ENCODE data around the gene MKKS.
A peak's percentile ranks its signal among the peaks of the same experiment; 100 is the strongest.
"Not testable (repeated sequence)": the region's sequence is repeated elsewhere in the genome, so short reads cannot be mapped to it uniquely, and the experiment has no call there.

Gene MKKS

DNA sequence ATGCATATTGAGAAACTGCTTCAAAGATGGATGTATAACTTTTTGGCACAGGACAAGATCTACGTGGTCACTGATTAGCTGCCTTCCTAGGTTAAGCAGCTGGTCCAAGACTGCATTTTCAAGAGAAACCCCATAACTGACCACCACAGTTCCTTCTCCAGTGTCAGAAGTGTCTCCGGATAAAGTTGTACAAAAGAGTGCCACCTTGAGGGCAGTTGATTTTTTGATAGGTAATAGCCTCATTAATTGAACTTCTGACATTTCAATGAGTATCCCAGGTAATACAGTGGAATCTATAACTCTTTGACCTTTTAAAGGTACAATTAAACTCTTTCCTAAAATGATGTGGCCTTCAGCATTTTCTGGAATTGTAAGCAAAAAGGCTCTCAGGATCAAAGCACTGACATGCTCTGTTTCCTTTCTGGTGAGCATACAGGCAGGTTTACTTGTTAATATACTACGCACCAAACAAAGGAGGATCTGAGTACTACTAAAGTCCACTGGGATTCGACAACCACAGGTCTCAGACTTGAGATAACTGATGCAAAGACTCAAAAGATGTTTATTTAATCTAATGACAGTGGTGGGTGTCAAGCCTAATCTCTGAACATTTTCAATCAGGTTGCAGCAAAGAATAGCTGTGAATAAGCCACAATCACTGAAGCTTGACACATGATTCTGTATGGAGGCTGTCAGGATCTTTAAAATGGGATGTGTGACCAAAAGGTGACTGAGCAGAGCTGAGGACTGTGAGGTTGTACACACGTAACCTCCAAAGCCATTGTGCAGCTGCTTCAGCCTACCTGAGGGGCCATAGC is 21.2 kb downstream of the MKKS start:
- no peak for DNase-seq (ENCODE audit: low spot score)

DNA sequence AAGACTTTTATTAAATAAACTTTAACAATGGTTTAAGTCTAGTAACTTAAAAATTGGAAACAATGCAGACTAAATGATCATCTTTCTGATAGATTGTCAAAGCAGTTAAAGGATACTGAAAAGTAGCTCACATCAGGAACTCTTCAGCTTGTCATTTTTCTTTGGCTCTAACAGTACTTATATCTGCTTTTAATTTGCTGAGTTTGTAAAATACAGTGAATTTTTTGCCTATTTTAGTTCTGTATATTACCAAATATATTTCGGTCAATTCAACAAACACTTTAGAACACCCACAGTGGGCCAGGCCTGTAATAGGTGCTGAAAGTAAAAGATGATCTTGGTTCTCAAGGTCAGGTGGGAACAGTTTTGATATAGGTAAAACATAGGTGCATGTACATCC is 22.3 kb downstream of the MKKS start:
- DNase-seq (ENCODE audit: low spot score) = no peak

DNA sequence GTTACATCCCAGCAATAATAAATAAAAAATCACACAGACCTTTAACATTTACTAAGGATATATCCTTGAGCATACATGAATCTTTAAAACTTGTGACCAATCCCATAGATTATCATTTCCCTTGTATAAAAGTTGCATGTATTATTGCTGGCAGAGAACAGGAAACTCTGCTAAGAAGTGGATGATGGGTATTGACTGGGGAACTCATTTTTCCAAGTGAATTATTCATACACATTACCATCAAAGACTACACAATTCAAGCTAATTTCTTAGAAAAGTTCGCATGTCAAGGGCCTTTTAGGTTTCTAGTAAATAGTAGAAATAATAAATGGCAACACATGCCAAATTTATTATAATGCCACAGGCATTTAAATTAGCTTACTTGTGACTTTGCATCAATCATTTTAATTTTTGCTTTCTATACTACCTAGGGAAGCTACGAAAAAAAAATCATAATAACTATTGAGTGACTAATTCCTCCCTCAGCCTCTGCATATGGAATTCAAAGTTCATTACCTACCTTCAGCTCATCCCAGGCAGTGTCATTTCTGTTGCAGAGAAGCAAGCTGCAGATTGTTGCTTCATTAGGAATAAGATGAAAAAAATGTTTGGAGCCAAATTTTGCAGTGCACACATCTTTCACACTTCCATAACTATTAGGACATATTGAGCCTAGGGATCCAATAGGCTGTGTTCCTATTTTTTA is 25.8 kb downstream of the MKKS start:
- DNase-seq (ENCODE audit: low spot score) = no peak

DNA sequence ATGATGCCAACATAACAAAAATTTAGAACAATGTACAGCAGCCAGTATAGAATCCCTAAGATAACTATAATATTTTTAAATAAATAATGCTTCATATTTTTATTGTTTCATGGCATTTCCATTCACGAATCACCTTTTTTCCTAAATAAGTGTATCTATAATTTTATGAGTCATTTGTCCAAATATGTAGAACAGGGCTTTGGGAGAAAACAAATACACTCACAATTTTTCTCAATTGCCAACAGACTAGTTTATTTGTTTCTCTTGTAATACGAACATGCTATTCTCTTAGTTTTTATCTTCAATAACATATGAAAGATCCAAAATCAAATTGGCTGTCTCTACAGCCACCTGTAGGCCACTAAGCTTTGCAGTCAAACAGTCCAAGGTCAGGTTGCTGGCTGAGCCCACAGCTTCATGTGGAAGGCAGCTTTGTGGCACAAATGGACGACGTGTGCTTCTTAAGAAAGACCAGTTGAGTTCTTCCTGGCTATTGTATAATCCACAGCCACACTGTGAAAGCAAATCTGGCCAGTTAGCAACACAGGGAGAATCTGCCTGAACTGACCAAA is 29.0 kb downstream of the MKKS start:
- DNase-seq (ENCODE audit: low spot score) = no peak

DNA sequence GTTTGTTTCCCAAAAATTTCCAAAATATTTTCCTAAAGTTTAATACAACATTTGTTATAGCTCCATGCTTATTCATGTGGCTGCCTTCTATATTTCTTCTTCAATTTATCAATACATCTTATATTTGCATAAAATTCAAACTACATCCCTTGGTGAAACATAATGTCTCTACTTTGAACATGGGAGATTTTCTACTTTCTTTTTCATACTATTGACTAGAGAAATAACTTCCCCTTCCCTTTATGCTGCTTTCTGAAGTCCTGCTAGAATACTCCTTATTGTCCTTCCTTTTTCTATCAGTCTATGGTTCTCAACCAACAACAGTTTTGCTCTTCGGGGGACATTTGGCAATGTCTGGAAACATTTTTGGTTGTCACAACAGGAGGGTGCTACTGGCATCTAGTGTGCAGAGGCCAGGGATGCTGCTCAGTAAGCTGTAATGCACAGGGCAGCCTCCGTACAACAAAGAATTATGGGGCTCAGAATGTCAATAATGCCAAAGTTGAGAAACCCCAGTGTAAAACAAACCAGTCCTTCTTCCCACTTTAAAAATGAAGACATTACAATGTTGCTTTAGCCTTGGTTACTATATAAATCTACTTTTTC is 29.9 kb downstream of the MKKS start:
- no peak for DNase-seq (ENCODE audit: low spot score)

DNA sequence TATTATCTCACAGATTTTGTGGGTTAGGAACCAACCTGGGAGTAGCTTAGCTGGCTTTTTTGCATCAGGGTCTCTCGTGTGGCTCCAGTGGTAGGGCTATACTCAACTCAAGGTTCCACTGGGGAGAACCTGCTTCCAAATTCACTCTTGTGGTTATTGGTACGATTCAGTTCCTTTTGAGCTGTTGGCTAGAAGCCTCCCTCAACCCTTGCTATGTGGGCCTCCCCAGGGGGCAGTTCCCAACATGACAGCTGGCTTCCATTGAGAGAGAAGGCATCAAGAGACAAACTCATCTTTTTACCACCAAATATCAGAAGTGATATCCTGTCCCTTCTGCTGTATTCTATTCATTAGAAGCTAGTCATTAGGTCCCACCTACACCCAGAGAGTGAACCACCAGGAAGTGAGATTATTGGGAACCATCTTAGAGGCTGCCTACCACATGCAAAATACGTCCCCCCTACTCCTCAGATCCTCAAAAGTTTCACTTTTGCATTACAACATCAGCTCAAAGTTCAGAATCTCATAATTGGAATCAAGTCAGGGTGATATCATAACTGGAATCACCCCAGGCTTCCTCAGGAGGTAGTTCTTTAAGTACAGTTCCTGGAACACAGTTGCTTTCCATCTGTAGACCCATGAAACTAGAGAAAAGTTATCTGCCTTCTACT is 30.9 kb downstream of the MKKS start:
- no peak for DNase-seq (ENCODE audit: low spot score)

DNA sequence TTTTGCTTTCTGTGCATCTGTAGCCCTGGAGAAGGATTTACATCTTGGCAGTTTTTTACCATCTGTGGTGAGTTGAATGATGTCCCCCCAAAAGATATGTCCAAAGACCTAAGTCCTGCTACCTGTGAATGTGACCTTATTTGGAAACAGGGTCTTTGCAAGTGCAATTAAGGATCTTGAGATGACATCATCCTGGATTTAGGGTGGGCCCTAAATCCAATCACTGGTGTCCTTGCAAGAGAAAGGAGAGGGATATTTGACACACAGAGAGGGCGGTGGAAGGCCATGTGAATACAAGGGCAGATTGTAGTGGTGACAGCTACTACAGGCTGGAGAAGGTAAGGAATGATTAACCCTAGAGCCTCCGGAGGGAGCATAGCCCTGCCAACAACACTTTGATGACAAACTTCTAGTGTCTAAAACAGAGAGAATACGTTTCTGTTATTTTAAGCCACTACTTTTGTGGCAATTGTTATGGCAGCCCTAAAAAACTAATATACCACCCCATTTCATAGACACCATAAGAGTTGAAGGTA is 35.1 kb downstream of the MKKS start:
- DNase-seq (ENCODE audit: low spot score) = peak; percentile 18

DNA sequence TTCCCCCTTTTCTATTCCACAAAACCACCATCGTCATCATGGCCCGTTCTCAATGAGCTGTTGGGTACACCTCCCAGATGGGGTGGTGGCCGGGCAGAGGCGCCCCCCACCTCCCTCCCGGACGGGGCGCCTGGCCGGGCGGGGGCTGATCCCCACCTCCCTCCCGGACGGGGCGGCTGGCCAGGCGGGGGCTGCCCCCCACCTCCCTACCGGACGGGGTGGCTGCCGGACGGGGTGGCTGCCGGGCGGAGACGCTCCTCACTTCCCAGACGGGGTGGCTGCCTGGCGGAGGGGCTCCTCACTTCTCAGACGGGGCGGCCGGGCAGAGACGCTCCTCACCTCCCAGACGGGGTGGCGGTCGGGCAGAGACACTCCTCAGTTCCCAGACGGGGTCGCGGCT is 39.3 kb downstream of the MKKS start:
- not testable (repeated sequence) for DNase-seq (ENCODE audit: low spot score)

DNA sequence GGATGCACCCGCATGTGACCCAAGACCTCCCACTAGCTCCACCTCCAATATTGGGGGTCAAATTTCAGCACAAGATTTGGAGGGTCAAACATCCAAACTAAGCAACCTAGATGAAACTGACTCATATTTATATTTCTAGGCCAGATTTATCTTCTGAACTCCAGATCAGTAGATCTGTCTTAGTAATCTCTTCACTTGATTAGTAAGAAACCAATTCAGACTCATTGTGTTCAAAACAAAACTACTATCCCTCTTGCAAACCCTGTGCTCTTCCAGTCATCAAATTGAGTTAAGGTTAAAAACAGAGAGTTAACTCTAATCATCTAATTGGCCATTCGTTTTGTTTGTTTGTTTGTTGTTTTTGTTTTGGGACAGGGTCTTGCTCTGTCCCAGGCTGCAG is 43.3 kb downstream of the MKKS start:
- no peak for DNase-seq (ENCODE audit: low spot score)

DNA sequence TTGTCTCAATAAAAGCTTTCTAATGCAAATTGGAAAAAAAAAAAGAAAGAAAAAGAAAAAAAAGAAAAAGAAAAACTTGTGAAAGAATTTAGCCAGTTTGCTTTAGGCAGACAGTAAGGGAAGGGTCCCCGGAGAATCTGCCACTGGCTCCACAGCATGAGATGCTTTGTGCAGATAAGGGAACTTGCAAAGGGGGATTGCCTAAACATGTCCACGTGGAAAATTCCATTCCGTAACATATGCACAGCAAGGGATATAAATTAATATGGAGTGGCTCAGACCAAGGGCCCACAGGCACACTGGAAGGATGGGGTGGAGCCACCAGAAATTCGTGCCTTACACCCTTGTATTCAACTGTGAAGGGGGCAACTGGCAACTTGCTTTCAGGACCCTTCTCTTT is 45.4 kb downstream of the MKKS start:
- DNase-seq (ENCODE audit: low spot score) = no peak

DNA sequence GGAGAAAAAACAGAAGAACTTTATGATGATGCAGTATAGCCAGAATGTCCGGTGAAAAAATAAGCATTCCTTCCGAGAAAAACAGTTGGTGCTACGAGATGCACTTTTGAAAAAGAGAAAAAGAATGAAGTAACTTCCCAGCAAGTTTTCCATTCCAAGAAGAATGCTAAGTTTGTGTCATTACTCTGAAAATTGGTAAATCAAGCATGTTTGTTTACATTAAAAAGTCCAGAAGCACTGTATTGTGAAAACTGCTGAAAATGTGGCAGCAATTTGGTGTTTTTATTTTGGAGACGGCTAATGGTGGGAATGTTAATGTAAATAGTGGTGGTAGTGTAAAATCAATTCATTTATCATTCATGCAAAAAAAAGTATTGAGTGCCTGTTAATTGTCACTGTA is 46.3 kb downstream of the MKKS start:
- no peak for DNase-seq (ENCODE audit: low spot score)

DNA sequence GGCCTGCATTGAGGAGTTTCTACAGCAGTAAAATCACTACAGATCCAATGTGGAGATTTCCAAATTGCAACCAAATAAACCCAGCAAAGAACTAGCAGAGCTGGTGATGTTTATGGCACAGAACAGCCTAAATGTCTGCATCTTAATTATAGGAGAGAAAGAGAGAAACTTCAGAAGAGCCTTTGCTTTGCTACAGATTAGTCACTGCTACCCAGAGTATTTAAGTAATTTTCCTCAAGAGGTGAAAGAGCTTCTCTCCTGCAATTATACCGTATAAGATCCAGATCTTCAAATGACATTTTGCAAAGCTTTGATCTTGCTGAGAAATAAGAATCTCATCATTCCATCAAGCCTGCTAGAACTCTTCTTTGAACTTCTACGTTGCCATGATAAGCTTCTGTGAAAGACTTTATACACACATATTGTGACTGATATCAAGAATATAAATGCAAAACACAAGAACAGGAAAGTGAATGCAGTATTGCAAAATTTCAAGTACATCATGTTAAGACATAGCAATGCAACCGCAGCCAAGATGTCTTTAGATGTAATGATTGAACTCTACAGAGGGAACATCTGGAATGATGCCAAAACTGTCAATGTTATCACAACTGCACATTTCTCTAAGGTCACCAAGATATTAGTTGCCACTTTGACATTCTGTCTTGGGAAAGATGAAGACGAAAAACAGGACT is 48.0 kb downstream of the MKKS start:
- DNase-seq (ENCODE audit: low spot score) = no peak

DNA sequence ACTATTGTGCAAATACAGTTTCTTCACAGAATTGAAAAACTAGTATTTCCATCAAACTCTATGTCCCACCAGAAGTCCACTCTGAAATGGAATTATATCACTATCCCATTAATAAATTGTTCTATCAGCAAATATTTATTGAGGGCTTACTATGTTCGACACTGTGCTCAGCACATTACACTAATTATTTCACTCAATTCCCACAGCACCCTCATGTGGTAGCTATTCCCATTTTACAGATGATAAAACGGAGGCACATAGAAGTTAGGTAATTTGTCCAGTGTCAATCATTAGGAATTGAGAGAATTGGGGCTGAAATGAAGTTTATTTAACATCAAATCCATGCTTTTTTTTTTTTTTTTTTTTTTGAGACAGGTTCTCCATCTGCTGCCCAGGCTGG is 52.5 kb downstream of the MKKS start:
- no peak for DNase-seq (ENCODE audit: low spot score)

DNA sequence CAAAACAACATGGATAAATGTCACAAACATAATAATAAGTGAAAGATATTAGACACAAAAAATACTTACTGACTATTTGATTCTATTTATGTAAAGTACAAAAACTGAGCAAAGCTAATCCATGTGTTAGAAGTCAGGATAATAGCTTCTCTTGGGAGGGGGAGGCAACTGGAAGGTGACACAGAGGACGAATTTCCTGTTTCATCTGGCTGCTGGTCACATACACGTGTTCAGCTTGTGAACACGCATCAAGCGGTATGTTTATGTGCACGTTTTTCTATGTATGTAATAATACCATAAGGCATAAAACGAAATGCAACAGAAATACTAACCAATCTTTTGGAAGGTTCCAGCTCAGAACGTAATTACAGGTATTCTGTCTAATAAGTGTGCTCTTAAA is 54.3 kb downstream of the MKKS start:
- no peak for DNase-seq (ENCODE audit: low spot score)

DNA sequence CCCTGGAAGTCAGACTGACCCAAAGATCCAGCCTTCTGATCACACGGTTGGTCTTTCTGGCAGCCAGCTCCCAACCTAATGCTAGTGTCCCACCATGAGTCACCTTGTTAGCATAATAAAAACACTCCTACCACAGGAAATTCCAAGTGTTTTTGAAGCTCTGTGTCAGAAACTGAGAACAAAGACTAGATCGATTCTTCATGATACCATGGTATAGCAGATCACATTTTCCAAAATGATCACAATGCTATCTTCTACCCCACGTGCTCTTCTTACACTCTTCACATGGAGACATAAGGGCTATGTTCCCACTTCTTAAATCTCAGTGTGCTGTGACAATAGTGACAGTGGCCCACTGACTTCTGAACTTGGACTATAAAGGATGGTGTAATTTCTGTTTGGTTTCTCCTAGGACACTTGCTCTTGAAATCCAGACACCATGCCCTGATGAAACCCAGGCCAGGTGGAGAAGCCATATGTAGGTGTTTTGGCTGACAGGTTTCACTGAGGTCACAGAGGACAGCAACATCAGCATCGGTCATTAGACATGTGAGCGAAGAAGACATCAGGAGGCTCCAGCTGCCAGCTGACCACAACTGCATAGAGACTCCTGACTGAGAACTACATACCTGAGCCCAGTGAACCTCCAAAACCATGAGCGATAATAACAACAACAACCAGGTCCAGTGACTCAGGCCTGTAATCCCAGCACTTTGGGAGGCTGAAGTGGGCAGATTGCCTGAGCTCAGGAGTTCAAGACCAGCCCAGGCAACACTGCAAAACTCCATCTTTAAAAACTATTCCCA is 57.5 kb downstream of the MKKS start:
- DNase-seq (ENCODE audit: low spot score) = no peak

DNA sequence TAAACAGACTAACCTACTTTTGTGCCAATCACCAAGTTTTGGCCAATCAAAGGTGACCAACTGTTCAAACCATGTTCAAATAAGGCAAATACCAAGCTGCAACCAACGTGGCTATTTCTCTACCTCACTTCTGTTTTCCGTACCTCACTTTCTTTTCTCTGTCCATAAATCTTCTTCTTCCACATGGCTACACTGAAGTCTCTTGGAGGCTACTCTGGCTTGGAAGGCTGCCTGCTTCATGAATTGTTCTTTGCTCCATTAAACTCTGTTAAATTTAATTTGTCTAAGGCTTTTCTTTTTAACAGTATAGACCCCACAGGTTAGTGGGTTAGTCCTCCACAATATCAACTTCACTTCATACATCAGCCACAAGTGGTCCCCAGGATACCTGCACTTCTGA is 58.8 kb downstream of the MKKS start:
- no peak for DNase-seq (ENCODE audit: low spot score)

DNA sequence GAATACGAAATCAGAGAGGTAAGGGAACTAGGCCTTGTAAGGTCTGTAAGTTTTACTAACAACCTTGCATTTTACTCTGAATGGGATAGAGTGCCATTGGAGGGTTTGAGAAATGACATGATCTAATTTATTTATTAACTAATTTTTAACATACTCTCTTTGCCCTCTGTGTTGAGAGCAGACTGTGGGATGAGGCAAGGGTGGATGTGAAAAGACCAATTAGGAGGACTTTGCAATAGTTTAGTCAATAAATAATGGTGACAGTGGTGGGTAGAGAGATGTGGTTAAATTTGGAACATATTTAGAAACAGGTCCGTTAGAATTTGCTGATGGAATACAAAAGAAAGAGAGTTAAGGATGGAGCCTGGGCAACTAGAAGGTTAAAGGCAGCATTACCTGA is 60.0 kb downstream of the MKKS start:
- no peak for DNase-seq (ENCODE audit: low spot score)

DNA sequence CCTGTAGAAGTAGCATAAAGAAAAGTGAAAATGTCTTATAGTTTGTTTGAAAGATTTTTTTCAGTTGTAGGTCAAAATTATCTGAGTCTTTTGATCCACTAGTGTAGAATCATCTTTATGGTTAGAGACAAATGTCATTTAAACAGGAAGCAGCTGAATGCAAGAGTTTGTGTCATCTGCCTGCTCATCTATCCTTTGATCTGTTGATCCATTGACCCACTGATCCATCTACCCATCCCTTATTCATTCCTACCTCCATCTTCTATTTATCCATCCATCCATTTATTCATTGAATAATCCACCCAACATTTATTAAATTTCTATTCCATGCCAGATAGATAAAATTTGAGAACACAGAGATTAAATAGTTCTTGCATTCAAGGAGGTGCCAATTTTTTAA is 62.6 kb downstream of the MKKS start:
- DNase-seq (ENCODE audit: low spot score) = no peak

DNA sequence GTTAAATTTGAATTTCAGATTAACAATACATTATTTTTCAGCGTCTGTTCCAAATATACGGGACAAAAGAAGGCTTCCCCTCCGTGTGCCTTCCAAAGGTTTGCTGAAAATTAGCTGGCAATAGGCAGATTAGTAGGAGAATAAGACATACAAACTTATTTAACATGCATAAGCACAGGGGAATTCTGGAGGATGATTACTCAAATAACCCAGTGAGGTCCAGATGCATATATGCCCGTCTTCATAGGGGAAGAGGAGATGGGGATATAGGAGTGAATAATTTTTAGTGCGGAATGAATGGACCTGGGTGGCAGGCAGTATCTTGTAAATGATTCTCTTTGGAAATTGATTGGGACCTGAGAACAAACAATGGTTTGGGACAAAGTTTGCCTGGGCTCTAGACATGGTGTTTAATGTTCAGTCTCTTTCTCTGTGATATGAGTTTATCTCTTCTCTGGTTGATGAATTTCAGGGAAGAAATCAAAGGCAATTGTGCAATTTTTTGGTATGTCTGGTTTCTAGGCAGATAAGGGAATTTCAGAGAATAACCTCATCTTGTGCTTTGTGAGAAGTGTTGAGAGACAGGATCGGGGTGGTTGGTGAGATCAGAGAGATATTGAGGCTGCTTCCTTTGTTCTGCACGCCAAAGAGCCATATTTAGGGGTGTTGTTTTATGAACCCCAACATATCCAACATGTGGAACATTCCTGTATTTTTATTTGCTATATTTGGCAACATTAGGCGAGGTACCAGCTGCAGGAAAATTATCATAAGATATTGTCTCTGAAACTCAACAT is 63.7 kb downstream of the MKKS start:
- DNase-seq (ENCODE audit: low spot score) = peak; percentile 24

DNA sequence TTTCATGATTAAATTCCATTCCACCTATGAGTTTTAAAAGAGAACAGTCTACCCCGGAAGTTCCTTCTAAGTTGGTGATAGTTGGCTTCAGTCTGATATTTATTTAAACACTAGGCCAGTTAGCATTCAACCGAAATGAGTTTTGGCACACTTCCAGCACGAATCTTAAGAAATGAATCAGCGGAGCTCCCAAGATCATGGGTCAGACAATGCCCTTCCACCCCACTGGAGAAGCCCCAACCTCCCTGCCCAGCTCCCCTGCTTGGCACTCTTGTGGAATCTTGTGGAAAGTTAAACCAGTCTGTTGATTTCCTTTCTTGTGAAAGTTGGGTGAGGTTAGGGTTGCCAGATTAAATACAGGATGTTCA is 64.3 kb downstream of the MKKS start:
- DNase-seq (ENCODE audit: low spot score) = no peak
